ENCODE data around the gene RFXANK.
A peak's percentile ranks its signal among the peaks of the same experiment; 100 is the strongest.
"Not testable (repeated sequence)": the region's sequence is repeated elsewhere in the genome, so short reads cannot be mapped to it uniquely, and the experiment has no call there.

The RFXANK gene

DNA sequence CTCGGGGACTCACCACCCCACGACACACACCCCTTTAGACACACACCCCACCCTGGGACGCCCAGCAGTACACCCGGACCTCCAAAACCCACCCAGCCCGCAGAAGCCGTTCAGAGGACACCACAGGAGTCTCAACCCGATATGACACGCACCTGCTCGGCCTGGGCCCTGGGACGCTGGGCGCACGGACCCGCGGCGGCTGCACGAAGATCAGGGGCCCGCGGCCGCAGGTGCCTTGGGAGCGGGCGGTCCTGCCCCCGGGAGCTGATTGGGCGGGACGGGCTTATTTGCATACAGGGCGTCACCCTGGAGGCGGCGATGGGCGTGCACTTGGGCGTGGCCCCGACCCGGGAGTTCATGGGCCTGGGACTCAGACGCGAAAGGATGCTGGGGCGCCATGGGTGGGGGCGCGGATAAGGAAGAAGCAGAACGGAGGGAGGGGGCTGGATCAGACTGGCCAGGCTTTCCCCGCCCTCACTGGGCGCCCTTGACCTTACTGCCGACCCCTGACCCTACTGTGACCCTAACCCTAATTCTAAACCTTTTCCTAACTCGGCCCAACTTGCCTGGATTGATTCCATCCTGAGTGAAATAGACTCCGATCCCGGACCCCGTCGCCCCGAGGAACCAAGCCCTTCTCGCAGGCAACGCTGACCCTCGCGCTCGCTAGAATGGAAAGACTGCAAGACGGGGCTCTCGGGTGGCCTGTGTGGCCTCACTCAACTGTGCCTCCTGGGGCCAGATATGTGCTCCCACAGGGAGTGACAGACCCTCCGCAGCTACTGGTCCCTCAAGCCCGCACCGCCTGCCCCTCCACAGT is 21.8 kb upstream of the RFXANK start, which contains the start of gene MEF2B:
Gene MEF2B (minus strand): TSS at position 211 of the 820 bp plus-strand sequence. CDS start 19,528 bp downstream, outside the sequence.
- DNase-seq (ENCODE audit: low read depth) = no peak
- TF ChIP-seq, protein P1, sequence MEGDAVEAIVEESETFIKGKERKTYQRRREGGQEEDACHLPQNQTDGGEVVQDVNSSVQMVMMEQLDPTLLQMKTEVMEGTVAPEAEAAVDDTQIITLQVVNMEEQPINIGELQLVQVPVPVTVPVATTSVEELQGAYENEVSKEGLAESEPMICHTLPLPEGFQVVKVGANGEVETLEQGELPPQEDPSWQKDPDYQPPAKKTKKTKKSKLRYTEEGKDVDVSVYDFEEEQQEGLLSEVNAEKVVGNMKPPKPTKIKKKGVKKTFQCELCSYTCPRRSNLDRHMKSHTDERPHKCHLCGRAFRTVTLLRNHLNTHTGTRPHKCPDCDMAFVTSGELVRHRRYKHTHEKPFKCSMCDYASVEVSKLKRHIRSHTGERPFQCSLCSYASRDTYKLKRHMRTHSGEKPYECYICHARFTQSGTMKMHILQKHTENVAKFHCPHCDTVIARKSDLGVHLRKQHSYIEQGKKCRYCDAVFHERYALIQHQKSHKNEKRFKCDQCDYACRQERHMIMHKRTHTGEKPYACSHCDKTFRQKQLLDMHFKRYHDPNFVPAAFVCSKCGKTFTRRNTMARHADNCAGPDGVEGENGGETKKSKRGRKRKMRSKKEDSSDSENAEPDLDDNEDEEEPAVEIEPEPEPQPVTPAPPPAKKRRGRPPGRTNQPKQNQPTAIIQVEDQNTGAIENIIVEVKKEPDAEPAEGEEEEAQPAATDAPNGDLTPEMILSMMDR (IDR thresholded peaks at IDR 0.05; ENCODE audit: control insufficient read depth, extremely low read depth, insufficient read depth) = no peak
- peak within 1 kb of the TSS; percentile 28 for H3K4me3 ChIP-seq (ENCODE audit: low read depth, low read length)

DNA sequence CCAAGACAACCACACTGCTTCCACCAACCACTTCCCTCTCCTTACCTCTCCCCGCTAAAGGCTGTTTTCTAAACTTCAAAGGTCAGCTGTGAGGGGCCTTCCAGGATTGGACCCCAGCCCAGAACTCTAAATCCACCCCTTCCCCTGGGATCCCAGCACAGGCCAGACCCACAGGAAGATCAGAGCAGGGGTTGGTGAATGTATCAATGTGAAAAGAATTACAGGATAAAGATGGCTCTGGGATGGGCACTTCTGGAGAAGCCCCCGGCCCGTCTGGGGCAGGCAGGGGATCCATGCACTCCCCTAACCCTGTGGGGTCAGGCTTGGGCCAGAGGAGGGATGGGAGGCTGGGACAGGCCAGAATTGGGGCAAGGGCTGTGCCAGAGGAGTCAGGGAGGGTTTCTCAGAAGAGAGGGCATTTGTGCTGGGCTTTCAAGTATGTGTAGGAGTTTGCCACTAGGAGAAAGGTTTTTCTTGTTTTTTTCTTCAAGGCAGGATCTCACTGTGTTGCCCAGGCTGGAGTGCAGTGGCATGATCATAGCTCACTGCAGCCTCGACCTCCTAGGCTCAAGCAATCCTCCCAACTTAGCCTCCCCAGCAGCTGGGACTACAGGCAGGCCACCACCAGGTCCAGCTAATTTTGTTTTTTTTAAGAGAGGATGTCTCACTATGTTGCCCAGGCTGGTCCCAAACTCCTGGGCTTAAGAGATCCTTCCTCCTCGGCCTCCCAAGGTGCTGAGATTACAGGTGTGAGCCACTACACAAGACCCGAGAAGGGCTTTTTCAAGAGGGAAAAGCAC is 21.0 kb upstream of the RFXANK start:
- DNase-seq (ENCODE audit: low read depth) = no peak
- TF ChIP-seq, protein P1 (IDR thresholded peaks at IDR 0.05; ENCODE audit: control insufficient read depth, extremely low read depth, insufficient read depth) = no peak
- no peak overlapping the region for H3K4me3 ChIP-seq (ENCODE audit: low read depth, low read length)

DNA sequence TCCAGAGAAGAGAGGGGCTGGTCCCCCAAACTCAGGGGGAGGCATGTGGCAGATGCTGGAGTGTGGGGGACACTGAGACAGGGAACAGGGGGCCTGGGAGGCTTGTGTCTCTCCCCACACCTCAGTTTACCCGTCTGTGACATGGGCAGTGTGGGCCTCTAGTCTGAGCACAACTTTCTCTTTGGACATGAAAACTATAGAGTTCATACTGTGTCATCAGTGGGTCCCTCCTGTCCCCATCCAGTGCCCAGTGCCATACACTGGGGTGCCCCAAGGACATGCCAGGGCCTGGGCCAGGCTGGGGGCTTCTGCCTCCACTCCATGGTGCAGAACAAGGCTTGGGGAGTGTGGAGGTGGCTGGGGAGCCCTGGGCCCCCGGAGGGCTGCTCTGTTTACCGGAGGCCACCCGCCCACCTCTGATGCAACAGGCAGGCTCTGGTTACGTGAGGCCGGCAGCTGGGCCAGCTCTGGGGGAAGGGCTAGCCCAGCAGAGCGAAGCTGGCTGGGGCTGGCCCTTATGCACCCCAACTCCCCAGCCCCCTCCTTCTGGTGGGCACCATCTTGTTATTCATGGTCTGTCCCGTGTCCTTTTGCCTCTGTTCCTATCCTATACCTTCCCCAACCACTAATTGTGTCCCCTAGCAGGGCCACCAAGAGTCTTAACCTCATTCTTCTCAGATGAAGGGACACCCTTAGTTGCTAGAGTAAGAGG is 20.1 kb upstream of the RFXANK start:
- no peak overlapping the region for H3K4me3 ChIP-seq (ENCODE audit: low read depth, low read length)
- TF ChIP-seq, protein P1 (IDR thresholded peaks at IDR 0.05; ENCODE audit: control insufficient read depth, extremely low read depth, insufficient read depth) = no peak
- no peak for DNase-seq (ENCODE audit: low read depth)

DNA sequence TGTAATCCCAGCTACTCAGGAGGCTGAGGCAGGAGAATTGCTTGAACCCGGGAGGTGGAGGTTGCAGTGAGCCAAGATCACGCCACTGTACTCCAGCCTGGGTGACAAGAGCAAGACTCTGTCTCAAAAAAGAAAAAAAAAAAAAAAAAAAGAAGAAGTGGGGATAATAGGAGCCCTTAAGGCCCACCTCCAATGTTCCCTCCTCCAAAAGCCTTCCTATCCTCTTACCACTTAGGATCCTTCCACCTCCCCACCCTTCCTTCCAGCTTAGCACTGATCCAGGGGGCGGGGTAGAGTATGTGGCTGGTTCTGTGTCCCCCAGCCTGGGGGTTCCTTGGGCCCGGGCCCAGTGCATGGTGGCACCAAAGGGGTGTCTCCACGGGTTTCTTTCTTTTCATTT is 18.8 kb upstream of the RFXANK start:
- not testable (repeated sequence) for DNase-seq (ENCODE audit: low read depth); H3K4me3 ChIP-seq (ENCODE audit: low read depth, low read length)

DNA sequence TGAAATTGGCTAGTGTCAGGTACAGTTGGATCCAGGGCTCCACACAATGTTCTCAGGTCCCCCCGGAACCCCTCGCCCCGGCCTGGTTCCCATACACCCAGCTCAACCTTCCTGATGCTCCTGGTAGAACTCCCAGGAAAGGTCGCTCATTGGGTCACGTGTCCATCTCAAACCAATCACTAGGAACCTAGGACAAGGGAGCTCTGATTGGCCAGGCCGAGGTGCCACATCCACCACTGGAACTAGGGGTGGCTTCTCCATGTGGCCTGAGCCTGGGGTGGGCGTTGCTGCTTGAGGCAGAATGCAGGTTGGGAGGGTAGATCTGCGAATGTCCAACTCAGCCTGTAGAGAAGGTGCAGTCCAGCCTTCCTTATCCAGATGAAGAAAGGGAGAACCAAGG is 15.1 kb upstream of the RFXANK start:
- no peak overlapping the region for H3K4me3 ChIP-seq (ENCODE audit: low read depth, low read length)
- TF ChIP-seq, protein P1 (IDR thresholded peaks at IDR 0.05; ENCODE audit: control insufficient read depth, extremely low read depth, insufficient read depth) = no peak
- DNase-seq (ENCODE audit: low read depth) = no peak

- DNase-seq (ENCODE audit: low read depth) = no peak
- TF ChIP-seq, protein P1 (IDR thresholded peaks at IDR 0.05; ENCODE audit: control insufficient read depth, extremely low read depth, insufficient read depth) = no peak
- no peak overlapping the region for H3K4me3 ChIP-seq (ENCODE audit: low read depth, low read length)
These were observed 12.3 kb upstream of the RFXANK start for GRCh38 chr19:19179548-19180441.
